Osteocyte (in vitro differentiated cells): Measurements from ENCODE around the gene NPIPB2. TPM values are rescaled to one million over a fixed set of nuclear protein-coding genes. Genes with fewer than 3 reads are reported as not detected.

ENCODE experiments used
- DNase-seq: peaks from one replicate; pipeline ENCODE4 v3.0.0; 2021; ENCODE audit warnings: mixed read lengths; ENCODE audit not compliant: unreplicated experiment; ENCODE audit errors: extremely low spot score
- H3K27ac Mint-ChIP-seq: one replicate; pipeline ENCODE4 v1.8.0; 2021; ENCODE audit warnings: mild to moderate bottlenecking, mixed read lengths; ENCODE audit not compliant: unreplicated experiment
- H3K27me3 Mint-ChIP-seq: one replicate; pipeline ENCODE4 v1.8.0; 2021; ENCODE audit warnings: mixed read lengths; ENCODE audit not compliant: unreplicated experiment
- H3K36me3 Mint-ChIP-seq: one replicate; pipeline ENCODE4 v1.8.0; 2021; ENCODE audit warnings: mixed read lengths; ENCODE audit not compliant: unreplicated experiment
- H3K4me1 Mint-ChIP-seq: one replicate; pipeline ENCODE4 v1.8.0; 2021; ENCODE audit warnings: mixed read lengths; ENCODE audit not compliant: unreplicated experiment
- H3K4me3 Mint-ChIP-seq: one replicate; pipeline ENCODE4 v1.8.0; 2021; ENCODE audit warnings: mild to moderate bottlenecking, moderate library complexity, mixed read lengths; ENCODE audit not compliant: unreplicated experiment
- H3K9me3 Mint-ChIP-seq: one replicate; pipeline ENCODE4 v1.8.0; 2021; ENCODE audit warnings: mixed read lengths; ENCODE audit not compliant: unreplicated experiment
- CTCF ChIP-seq: fragments of 200-600 bp; sonication (generic); IDR thresholded peaks from 2 replicates; pipeline ENCODE4 v1.5.0; 2021; ENCODE audit warnings: antibody characterized with exemption, mild to moderate bottlenecking, moderate library complexity
- total RNA-seq: library from RNA; stranded (reverse); gene quantifications from 2 replicates; pipeline ENCODE4 v1.2.1, GENCODE V29; 2021

NPIPB2 gene
- total RNA-seq, 1 donor from 2014 or later = 19.7 TPM

- TF ChIP-seq CTCF = no peak
- peak overlapping the region; percentile 50 for H3K27ac Mint-ChIP-seq
- no peaks in the 10 kb centered on the region for H3K27me3 Mint-ChIP-seq
- peaks cover 50% of the 10 kb centered on the region for H3K4me1 Mint-ChIP-seq
- H3K4me3 Mint-ChIP-seq = no peak overlapping the region
- DNase-seq = no peak
- H3K9me3 Mint-ChIP-seq = no peaks in the 10 kb centered on the region
- no peaks in the 10 kb centered on the region for H3K36me3 Mint-ChIP-seq
Measured at GRCh38 chr16:11909653-11910545, 31.9 kb downstream of the NPIPB2 start.

DNA sequence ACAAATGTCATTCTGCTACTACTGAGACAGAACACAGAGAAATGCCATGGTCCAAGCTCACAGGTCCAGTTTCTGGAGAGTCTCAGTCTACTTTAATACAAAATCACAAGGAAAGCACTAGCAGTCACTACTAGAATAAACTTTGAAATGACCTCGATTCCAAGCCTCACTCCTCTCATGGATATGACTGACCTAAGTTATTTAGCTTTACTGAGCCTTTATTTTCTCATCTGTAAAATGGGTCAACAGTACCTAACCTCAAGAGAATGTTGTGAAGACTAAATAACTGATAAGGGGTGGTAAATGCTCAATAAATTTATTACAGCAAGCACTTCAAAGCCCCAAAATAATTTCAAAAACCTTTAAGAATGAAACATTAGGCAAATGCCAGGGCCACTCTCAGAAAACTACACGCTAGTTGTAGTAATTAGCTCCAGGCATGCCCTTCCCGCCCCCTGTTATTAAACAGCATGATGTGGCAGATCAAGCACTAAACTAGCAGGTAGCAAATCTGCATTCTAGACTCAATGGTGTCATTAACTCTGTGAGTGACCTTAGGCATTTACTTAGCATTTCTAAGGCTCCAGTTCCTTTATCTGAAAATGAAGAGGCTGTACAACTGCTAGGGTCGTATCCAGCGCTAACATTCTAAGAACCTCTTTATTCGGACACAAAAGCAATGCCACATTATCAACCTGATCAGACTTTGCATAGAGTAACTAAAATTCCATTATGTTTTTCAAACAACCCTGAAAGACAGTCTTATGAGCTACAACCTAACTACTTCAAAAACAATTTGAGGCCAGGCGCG lies 34.5 kb downstream of the NPIPB2 start:
- Mint-ChIP-seq H3K36me3 (peaks cover 2% of the 10 kb centered on the region), H3K27me3 (no peaks in the 10 kb centered on the region), H3K4me3 (no peak overlapping the region), H3K27ac (no peak overlapping the region), H3K9me3 (no peaks in the 10 kb centered on the region), H3K4me1 (peaks cover 34% of the 10 kb centered on the region)
- DNase-seq = no peak
- no peak for TF ChIP-seq CTCF

DNA sequence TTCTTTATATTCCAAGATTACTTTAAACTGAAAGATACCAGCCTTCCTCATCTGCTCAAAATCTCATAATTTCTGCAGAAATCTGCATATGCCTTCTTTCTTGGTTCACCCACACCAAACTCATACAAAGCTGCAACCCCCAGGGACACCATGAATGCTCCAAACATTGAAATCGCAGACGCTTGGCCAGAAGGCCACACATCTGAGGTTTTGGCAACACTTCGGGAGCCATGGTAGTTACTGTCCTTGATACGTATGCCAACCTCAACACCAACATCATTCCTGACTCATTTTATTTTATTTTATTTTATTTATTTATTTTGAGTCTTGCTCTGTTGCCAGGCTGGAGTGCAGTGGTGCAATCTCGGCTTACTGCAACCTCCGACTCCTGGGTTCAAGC lies 37.9 kb downstream of the NPIPB2 start:
- Mint-ChIP-seq H3K4me1 (peaks cover 11% of the 10 kb centered on the region), H3K9me3 (no peaks in the 10 kb centered on the region), H3K27ac (no peak overlapping the region), H3K36me3 (peaks cover 2% of the 10 kb centered on the region), H3K4me3 (no peak overlapping the region), H3K27me3 (no peaks in the 10 kb centered on the region)
- no peak for DNase-seq
- no peak for TF ChIP-seq CTCF

DNA sequence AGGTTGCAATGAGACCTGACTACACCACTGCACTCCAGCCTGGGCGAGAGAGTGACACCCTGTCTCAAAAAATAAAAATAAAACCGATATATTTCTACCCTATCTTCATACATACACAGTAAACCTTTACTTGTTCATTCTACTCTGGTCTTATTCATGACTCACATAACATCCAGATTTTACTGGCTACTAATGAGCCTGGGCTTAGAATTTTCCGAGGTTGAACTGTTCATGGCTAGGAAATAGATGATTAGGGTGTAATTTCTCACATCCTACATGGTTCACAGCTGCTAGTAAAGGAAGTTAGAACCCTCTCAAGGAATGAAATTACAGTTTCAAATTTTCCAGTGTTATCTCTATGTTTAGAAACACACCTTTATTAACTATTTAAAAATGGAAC lies 40.8 kb downstream of the NPIPB2 start:
- no peaks in the 10 kb centered on the region for H3K27me3 Mint-ChIP-seq
- TF ChIP-seq CTCF = no peak
- no peaks in the 10 kb centered on the region for H3K9me3 Mint-ChIP-seq
- DNase-seq = no peak
- no peak overlapping the region for H3K4me3 Mint-ChIP-seq
- no peak overlapping the region for H3K27ac Mint-ChIP-seq
- peaks cover 25% of the 10 kb centered on the region for H3K4me1 Mint-ChIP-seq
- H3K36me3 Mint-ChIP-seq = peaks cover 3% of the 10 kb centered on the region
